HG03439 (cell line): ENCODE data around the gene KCNIP3.
"Not testable (repeated sequence)": the region's sequence is repeated elsewhere in the genome, so short reads cannot be mapped to it uniquely, and the experiment has no call there.

Experiments
- ATAC-seq: cut with Tn5 transposase; IDR thresholded peaks from one replicate; pipeline ENCODE4 v1.9.1; 2021; ENCODE audit warnings: mild to moderate bottlenecking, moderate library complexity; ENCODE audit not compliant: unreplicated experiment

Gene KCNIP3

DNA sequence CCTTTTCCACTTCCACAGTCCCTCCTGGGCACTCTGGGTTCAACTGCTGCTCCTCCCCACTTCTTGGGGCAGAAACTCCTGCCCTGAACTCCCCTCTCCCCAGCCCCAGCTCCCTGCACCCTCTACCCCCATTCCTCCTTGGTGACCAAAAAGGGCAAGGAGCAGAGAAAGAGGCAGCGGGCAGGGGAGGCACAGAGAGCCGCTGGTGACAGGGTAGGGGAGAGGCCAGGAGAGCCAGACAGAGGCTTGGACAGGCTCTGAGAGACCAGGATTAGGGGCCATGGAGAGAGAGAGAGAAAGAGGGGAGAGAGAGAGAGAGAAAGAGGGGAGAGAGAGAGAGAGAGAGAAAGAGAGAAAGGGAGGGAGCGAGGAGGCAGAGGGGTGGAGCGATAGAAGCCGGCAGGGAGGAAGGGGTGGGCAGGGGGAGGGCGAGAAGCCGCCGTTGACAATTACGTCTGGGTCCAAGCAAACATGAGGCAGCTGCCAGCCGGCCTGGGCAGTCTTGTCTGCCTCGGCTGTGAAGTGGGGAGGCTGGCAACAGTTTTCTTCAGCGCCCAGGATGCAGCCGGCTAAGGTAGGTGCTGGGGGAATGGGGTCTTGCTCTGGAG is at the start of gene KCNIP3:
TSS of gene KCNIP3 (plus strand) at position 468 of the 608 bp plus-strand sequence. CDS start at position 560, 92 bp downstream.
- ATAC-seq: no peak

GRCh38 chr2:95258271-95258670 is 38.9 kb upstream of the KCNIP3 start:
- ATAC-seq: no peak

- ATAC-seq: no peak
Observed at GRCh38 chr2:95260028-95261023, 36.8 kb upstream of the KCNIP3 start.

- ATAC-seq: no peak
Observed at GRCh38 chr2:95261602-95262001, 35.5 kb upstream of the KCNIP3 start.

DNA sequence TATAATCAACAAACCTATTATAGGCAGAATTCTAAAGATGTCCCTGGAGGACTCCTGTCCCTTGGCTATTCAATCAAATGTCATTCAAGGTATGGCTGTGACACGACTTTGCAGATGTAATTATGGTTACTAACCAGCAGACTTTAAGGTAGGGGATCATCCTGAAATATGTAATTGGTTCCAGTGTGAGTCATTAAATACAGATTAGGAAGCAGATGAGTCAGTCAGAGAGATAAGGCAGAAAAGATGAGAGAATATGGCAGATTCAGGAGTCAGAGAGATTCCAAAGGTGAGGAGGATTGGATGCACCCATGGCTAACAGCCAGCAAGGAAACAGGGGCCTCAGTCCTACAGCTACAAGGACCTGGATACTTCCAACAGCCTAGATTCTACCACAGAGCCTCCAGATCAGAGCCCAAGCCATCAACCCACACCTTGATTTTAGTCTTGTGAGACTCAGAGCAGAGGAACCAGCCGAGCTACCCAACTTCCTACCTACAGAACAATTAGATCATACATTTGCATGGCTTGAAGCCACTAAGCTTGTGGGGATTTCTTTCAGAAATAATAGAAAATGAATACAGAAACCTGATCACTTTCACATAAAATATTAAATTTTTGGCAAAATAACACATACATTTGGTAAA is 34.1 kb upstream of the KCNIP3 start:
- no peak for ATAC-seq

- ATAC-seq: no peak
Observed at GRCh38 chr2:95264624-95265023, 32.5 kb upstream of the KCNIP3 start.

DNA sequence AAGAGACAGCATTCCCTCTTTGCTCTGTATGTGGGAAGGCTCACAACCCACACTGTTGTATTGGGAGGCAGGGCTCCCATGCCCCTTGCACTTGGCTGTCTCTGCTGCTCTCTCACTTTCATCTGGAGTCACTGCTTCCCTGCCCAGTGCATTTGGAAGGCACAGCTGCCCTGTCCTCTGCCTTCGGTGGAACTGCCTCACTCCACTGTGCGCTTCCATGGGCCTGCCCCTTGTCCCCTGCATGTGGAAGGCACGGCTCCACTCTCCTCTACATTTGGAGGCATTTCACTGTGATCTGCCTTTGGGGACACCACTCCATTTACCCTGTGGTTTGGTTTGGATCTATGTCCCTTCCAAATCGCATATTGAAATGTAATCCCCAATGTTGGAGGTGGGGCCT is 32.0 kb upstream of the KCNIP3 start:
- ATAC-seq: no peak

GRCh38 chr2:95266781-95267430 is 30.2 kb upstream of the KCNIP3 start:
- no peak for ATAC-seq

DNA sequence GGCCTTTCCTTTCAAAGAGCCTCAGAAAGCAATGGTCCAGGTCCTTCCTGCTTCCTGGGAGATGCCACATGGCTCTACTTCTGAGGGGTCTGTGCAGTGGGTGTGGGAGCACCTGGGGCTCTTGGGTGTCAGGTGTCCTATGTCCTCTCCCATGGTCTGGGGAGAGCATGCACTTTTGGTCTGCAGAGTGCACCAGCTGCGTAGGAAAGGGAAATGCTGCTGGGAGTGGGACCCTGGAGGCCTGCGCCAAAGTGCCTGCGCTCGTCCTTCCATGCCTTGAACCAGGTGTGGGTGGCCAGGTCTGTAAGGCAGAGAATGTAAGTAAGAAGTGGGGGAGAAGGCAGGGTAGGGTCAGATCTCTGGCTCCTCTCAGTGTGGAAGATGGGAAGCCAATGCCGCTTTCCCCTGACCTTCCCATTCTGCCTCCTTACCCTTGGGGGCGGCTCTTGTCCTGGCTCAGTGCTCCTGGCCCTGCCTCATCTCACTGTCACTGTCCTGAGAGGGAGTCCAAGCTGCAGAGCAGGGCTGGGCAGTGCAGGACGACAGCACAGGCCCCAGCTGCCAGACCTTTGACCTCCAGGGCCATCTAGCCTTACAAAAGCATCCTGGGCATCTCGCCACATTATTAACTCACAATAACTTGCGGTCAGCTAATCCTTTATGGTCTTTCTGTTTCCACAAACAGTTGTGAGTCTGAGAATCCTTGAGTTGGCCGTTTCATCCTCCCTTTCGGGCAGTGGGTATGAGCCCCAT is 29.5 kb upstream of the KCNIP3 start:
- ATAC-seq: no peak

DNA sequence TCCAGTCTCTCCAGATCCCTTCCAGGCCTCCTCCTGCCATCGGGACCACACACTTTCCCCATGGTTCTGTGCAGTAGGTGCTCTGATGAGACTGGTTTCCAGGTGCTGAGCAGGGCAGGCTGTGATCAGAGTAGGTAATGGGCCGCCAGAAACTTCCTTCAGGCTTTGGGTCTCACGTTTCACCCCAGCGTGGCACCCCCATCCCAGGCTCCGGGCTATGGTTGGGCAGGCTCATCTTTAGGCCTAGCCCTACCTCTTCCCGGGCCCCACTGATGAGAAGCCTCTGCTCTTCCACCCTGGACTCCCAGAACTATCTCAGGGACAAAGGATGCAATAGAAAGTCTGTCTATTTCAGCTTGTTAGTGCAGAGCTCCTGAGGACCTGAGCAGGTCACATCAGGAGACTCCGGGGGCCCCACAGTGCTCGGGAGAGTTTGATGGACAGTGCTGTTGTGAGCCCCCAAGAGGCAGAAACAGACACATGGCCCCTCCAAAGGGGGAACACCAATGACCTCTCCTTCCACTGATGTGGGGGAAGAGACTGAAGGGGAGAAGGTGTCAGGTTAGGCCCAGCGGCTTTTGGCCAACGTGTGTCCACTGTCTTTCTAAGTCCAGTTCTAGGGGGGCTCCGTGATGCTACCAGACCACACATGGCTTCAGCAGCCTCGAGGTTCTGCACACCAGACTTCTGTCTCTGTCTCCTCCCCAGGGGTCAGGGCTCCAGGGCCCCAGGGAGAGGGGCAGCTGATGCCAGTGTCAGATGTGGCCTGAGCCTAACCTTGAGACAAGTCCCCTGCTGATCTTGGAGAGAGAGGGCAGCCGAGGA is 28.7 kb upstream of the KCNIP3 start:
- ATAC-seq: no peak

GRCh38 chr2:95269036-95269680 is 28.0 kb upstream of the KCNIP3 start:
- no peak for ATAC-seq

GRCh38 chr2:95269745-95270144 is 27.4 kb upstream of the KCNIP3 start:
- ATAC-seq: not testable (repeated sequence)

GRCh38 chr2:95270541-95271081 is 26.5 kb upstream of the KCNIP3 start:
- no peak for ATAC-seq

DNA sequence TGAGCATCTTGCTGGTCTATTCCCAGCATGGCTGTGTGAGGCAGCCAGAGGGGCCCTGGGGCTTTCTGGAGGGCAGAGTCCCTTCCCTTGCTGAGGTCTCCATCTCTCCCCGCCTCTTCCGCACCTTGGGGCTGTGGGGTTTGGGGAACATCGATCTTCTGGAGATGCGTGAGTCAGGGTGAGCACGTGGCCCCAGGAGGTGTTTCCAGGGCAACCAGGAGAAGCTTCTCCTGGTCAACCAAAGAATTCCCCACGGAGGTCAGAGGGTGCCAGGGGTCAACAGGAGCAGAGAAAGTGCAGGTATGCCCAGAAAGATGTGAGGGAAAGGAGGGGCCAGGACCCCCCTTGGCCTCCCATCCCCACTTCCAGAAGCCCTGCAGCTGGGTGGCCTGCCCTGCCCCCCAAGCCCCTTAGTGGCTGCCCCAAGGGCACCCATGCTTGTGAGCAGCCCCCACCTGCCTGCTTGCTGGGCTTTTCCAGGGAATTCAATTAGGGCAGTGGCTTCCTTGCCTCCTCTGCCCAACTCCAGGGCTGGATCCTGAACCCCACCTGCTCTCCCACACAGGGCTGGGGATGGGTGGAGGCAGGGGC is 25.7 kb upstream of the KCNIP3 start:
- no peak for ATAC-seq

DNA sequence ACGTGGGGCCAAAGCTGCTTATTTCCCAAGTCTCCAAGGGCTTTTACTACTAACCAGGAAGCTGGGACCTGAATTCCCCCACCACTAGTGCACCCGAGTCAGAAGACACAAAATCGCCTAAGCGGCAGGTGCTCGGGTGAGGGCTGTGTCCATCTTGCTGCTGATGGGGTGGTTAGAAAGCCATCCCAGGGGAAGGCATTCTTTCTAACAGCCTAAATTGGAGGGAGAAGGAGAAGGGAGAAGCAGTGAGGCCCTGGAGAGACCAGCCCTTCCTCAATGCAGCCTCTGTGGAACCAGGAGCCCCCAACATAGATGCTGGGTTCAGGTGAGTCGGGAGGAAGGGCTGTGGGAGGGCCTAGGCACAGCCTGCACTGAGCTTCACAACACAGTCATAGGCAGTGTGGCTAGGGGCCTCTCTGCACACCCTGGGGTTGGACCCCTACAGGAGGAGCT is 24.8 kb upstream of the KCNIP3 start:
- no peak for ATAC-seq

DNA sequence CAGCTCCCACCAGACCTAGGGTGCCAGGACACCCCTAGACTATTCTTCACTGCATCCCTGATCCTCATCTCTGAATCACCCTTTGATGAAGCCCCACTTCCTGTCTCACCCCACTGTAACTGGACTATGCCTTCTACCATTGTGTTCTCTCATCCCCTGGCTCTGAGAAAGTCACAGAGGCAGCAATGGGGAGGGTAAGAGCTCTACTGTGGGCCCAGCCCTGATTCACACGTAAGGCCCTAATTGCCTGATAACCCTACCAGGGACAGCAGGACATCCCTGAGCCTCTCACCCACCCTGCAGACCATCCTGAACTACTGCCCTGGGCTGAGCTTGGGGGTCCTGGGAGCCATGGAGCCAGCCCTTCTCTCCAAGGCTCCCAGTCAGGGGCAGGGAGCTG is 24.4 kb upstream of the KCNIP3 start:
- no peak for ATAC-seq

- no peak for ATAC-seq
Observed at GRCh38 chr2:95273566-95274290, 23.4 kb upstream of the KCNIP3 start.
